Measurements from ENCODE around the gene GALNT13. TPM values are rescaled to one million over a fixed set of nuclear protein-coding genes. Genes with fewer than 3 reads are reported as not detected.

GALNT13 gene
- total RNA-seq, 1 donor from 2014 or later, result 0.25 TPM

GRCh38 chr2:153890576-153890975, 18.9 kb downstream of the GALNT13 start:
- Histone ChIP-seq H3K9me3 (no peaks in the 10 kb centered on the region), H3K36me3 (no peaks in the 10 kb centered on the region), H3K27me3 (no peaks in the 10 kb centered on the region), H3K4me1 (no peaks in the 10 kb centered on the region), H3K4me3 (no peak overlapping the region), H3K27ac (no peak overlapping the region)
- DNase-seq (ENCODE audit: extremely low spot score in 2 of 2), result no peak
- TF ChIP-seq CTCF (IDR thresholded peaks at IDR 0.05) (no peak), POLR2AphosphoS5 (IDR thresholded peaks at IDR 0.05; ENCODE audit: insufficient read depth in 1 of 2, low read depth in 1 of 2) (no peak), POLR2A (IDR thresholded peaks at IDR 0.05) (no peak)
- intact Hi-C loops (cut with DNase I), result no loop called here

DNA sequence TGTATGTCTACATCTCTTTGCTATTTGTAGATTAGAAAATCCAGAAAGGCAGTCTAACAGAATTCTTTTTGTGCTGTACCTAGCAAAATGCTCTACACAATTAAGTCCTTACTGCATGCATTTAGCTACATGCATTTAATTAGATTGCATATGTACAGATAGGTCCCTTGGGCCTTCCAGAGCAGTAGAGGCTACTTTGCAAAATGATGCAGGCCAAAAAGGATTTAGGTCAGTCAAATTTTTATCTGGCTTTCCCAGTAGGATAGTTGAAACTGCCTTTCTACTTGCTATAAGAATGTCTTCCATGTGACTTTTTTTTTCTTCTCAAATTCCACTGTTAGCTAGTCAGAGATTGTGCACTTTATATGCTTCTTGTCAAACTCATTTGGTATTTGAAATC, 19.3 kb downstream of the GALNT13 start:
- DNase-seq (ENCODE audit: extremely low spot score in 2 of 2), result no peak
- Histone ChIP-seq H3K27me3 (no peaks in the 10 kb centered on the region), H3K4me1 (no peaks in the 10 kb centered on the region), H3K36me3 (no peaks in the 10 kb centered on the region), H3K4me3 (no peak overlapping the region), H3K27ac (no peak overlapping the region), H3K9me3 (no peaks in the 10 kb centered on the region)
- intact Hi-C loops (cut with DNase I), result no loop called here
- TF ChIP-seq CTCF (IDR thresholded peaks at IDR 0.05), result no peak
- no peak for TF ChIP-seq POLR2A (IDR thresholded peaks at IDR 0.05)
- no peak for TF ChIP-seq POLR2AphosphoS5 (IDR thresholded peaks at IDR 0.05; ENCODE audit: insufficient read depth in 1 of 2, low read depth in 1 of 2)

DNA sequence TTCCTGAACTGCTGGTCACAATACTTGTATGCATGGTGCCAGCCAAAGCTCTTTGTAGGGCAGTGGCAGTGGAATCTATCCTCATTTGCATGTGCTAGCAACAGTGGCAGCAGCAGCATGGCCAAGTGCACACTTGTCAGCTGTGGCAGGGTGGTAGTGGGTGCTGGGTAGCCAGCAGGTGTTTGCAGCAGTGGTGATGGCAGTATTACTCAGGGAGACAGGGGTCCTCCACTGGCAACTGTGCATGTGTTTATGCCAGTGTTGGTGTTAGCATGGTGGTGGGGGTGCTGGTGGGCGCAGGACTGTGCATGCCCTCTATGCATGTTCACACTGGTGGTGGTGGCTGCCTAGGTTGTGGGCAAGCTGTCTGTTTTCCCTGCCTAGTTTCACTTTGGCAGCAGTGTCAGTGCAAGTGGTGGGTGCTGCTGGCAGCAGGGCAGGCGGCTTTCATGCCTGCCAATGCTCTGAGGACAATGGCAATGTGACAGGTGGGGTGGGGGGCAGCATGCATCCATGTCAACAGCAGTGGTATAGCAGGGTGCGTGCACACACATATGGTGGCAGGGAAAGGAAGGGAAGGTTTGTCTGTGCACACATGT, 41.2 kb downstream of the GALNT13 start:
- Histone ChIP-seq H3K9me3 (no peaks in the 10 kb centered on the region), H3K27me3 (no peaks in the 10 kb centered on the region), H3K4me1 (no peaks in the 10 kb centered on the region), H3K4me3 (no peak overlapping the region), H3K27ac (no peak overlapping the region), H3K36me3 (no peaks in the 10 kb centered on the region)
- no peak for TF ChIP-seq POLR2A (IDR thresholded peaks at IDR 0.05)
- no peak for TF ChIP-seq CTCF (IDR thresholded peaks at IDR 0.05)
- no peak for TF ChIP-seq POLR2AphosphoS5 (IDR thresholded peaks at IDR 0.05; ENCODE audit: insufficient read depth in 1 of 2, low read depth in 1 of 2)
- DNase-seq (ENCODE audit: extremely low spot score in 2 of 2), result no peak
- intact Hi-C loops (cut with DNase I), result no loop called here

- no peaks in the 10 kb centered on the region for H3K36me3 ChIP-seq
- intact Hi-C loops (cut with DNase I), result no loop called here
- no peaks in the 10 kb centered on the region for H3K4me1 ChIP-seq
- H3K4me3 ChIP-seq, result no peak overlapping the region
- H3K27ac ChIP-seq, result no peak overlapping the region
- H3K27me3 ChIP-seq, result no peaks in the 10 kb centered on the region
- TF ChIP-seq CTCF (IDR thresholded peaks at IDR 0.05) (no peak), POLR2A (IDR thresholded peaks at IDR 0.05) (no peak), POLR2AphosphoS5 (IDR thresholded peaks at IDR 0.05; ENCODE audit: insufficient read depth in 1 of 2, low read depth in 1 of 2) (no peak)
- DNase-seq (ENCODE audit: extremely low spot score in 2 of 2), result no peak
- no peaks in the 10 kb centered on the region for H3K9me3 ChIP-seq
Observed at GRCh38 chr2:153917570-153917969, 45.8 kb downstream of the GALNT13 start.

DNA sequence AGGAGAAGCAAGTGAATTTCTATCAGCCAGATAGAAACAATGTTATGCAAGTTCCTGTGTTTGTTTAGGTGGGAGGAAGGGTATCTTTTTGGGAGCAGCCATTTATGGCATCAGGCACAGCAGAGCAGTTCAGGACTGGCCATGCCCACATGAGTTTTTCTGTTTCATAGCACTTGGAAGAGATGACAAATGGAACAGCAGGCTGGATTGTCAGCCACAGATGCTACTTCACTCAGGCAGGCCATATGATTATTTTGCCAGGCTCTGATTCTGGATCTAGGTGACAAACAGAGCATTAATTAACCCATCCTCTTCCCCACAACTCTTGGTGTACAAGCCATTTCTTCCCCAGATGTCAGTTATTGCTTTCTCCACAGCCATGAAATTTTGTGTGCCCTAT, 63.8 kb downstream of the GALNT13 start:
- Histone ChIP-seq H3K4me1 (no peaks in the 10 kb centered on the region), H3K36me3 (no peaks in the 10 kb centered on the region), H3K27me3 (no peaks in the 10 kb centered on the region), H3K4me3 (no peak overlapping the region), H3K27ac (no peak overlapping the region), H3K9me3 (no peaks in the 10 kb centered on the region)
- TF ChIP-seq POLR2AphosphoS5 (IDR thresholded peaks at IDR 0.05; ENCODE audit: insufficient read depth in 1 of 2, low read depth in 1 of 2), result no peak
- TF ChIP-seq POLR2A (IDR thresholded peaks at IDR 0.05), result no peak
- no peak for TF ChIP-seq CTCF (IDR thresholded peaks at IDR 0.05)
- DNase-seq (ENCODE audit: extremely low spot score in 2 of 2), result no peak
- intact Hi-C loops (cut with DNase I), result no loop called here
